Neural cell (in vitro differentiated cells): ENCODE data around the gene APPL1. TPM values are rescaled to one million over a fixed set of nuclear protein-coding genes. Genes with fewer than 3 reads are reported as not detected.

Experiments used
- H2AFZ ChIP-seq: fragments of 200-600, 300-800 bp; sonication (generic), shearing (Covaris generic); 2 replicates; pipeline ENCODE4 v1.6.0; 2014; ENCODE audit warnings: low read depth, mild to moderate bottlenecking, antibody characterized with exemption, low read length, moderate library complexity
- H3F3A ChIP-seq: fragments of 200-600 bp; shearing (Covaris generic); 2 replicates; pipeline ENCODE4 v1.6.1; 2016; ENCODE audit warnings: mild to moderate bottlenecking, moderate library complexity, mixed read lengths, antibody characterized with exemption, low read length; ENCODE audit not compliant: insufficient read depth, poor library complexity, severe bottlenecking
- H3K27ac ChIP-seq: fragments of 200-600, 300-800 bp; sonication (generic), shearing (Covaris generic); 2 replicates; pipeline ENCODE4 v1.5.1; 2014; ENCODE audit warnings: mild to moderate bottlenecking, low read length, moderate library complexity
- H3K27me3 ChIP-seq: fragments of 300-800, 200-600 bp; sonication (generic), shearing (Covaris generic); 2 replicates; pipeline ENCODE4 v1.6.0; 2014; ENCODE audit warnings: mild to moderate bottlenecking, low read depth, low read length, moderate library complexity; ENCODE audit not compliant: insufficient read depth
- H3K36me3 ChIP-seq: fragments of 300-800, 200-600 bp; sonication (generic), shearing (Covaris generic); 2 replicates; pipeline ENCODE4 v1.5.1; 2014; ENCODE audit warnings: mild to moderate bottlenecking, antibody characterized with exemption, low read length, moderate library complexity; ENCODE audit not compliant: insufficient read depth
- H3K4me2 ChIP-seq: fragments of 300-800, 200-600 bp; sonication (generic), shearing (Covaris generic); 2 replicates; pipeline ENCODE4 v1.6.0; 2014; ENCODE audit warnings: mild to moderate bottlenecking, low read length
- H3K4me3 ChIP-seq: fragments of 300-800, 200-600 bp; sonication (generic), shearing (Covaris generic); 2 replicates; pipeline ENCODE4 v1.5.1; 2014; ENCODE audit warnings: mild to moderate bottlenecking, low read length, moderate library complexity
- H3K79me2 ChIP-seq: fragments of 200-600 bp; shearing (Covaris generic); replicated peaks from 2 replicates; pipeline ENCODE4 v1.6.0; 2014; ENCODE audit warnings: mild to moderate bottlenecking, low read length, moderate library complexity; ENCODE audit not compliant: insufficient read depth
- H3K9ac ChIP-seq: fragments of 300-800, 200-600 bp; sonication (generic), shearing (Covaris generic); 2 replicates; pipeline ENCODE4 v1.6.1; 2016; ENCODE audit warnings: mild to moderate bottlenecking, low read length, mixed read lengths
- H3K9me2 ChIP-seq: fragments of 200-600 bp; shearing (Covaris generic); 2 replicates; pipeline ENCODE4 v1.6.1; 2016; ENCODE audit warnings: mild to moderate bottlenecking, low read length, mixed read lengths; ENCODE audit not compliant: insufficient read depth
- H3K9me3 ChIP-seq: fragments of 200-600, 300-800 bp; sonication (generic), shearing (Covaris generic); 2 replicates; pipeline ENCODE4 v1.6.1; 2016; ENCODE audit warnings: mild to moderate bottlenecking, mixed run types, low read length, moderate library complexity, mixed read lengths
- H4K20me1 ChIP-seq: fragments of 200-600 bp; shearing (Covaris generic); 2 replicates; pipeline ENCODE4 v1.6.1; 2016; ENCODE audit warnings: mild to moderate bottlenecking, mixed run types; ENCODE audit not compliant: insufficient read depth
- CTCF ChIP-seq: fragments of 450-650 bp; IDR thresholded peaks from 2 replicates; pipeline ENCODE4 v1.5.1; 2014; ENCODE audit warnings: antibody characterized with exemption, mild to moderate bottlenecking, moderate library complexity; ENCODE audit not compliant: poor library complexity, severe bottlenecking
- EP300 ChIP-seq: fragments of 450-650 bp; conservative IDR thresholded peaks from 2 replicates; pipeline ENCODE4 v1.6.1; 2014; ENCODE audit warnings: antibody characterized with exemption, mild to moderate bottlenecking, moderate library complexity; ENCODE audit not compliant: poor library complexity, severe bottlenecking
- EZH2 ChIP-seq: fragments of 200-600, 300-800 bp; shearing (Covaris generic), sonication (generic); IDR thresholded peaks from 2 replicates; pipeline ENCODE4 v1.6.1; 2014; ENCODE audit warnings: antibody characterized with exemption, low read length, borderline replicate concordance, mild to moderate bottlenecking; ENCODE audit not compliant: insufficient read depth, poor library complexity, severe bottlenecking
- MXI1 ChIP-seq: fragments of 450-650 bp; conservative IDR thresholded peaks from 2 replicates; pipeline ENCODE4 v1.6.1; 2014; ENCODE audit warnings: antibody characterized with exemption, mild to moderate bottlenecking; ENCODE audit not compliant: poor library complexity, severe bottlenecking
- POLR2AphosphoS5 ChIP-seq: IDR thresholded peaks from 2 replicates; pipeline ENCODE4 v1.6.1; 2012
- RAD21 ChIP-seq: fragments of 450-650 bp; conservative IDR thresholded peaks from 2 replicates; pipeline ENCODE4 v1.6.1; 2014; ENCODE audit warnings: antibody characterized with exemption, mild to moderate bottlenecking, moderate library complexity
- REST ChIP-seq: IDR thresholded peaks from 2 replicates; pipeline ENCODE4 v1.6.1; 2012; ENCODE audit warnings: borderline replicate concordance
- SMC3 ChIP-seq: fragments of 450-650 bp; conservative IDR thresholded peaks from 2 replicates; pipeline ENCODE4 v1.6.1; 2014; ENCODE audit warnings: antibody characterized with exemption, mild to moderate bottlenecking, moderate library complexity; ENCODE audit not compliant: poor library complexity
- TAF1 ChIP-seq: IDR thresholded peaks from 2 replicates; pipeline ENCODE4 v1.6.1; 2012; ENCODE audit warnings: low read depth
- polyA plus RNA-seq: library from polyadenylated mRNA; depleted of rRNA; stranded (reverse); fragments of >200 nt; gene quantifications from 2 replicates; pipeline ENCODE4 v1.2.3, GENCODE V29; 2014

The APPL1 gene
- polyA plus RNA-seq, 1 donor from 2014 or later = 25.9 TPM

- Histone ChIP-seq H3K79me2 (peaks cover 46% of the 10 kb centered on the region), H2AFZ (no peak overlapping the region), H3K36me3 (no peaks in the 10 kb centered on the region), H3F3A (no peaks in the 10 kb centered on the region), H3K9me2 (no peaks in the 10 kb centered on the region), H3K4me2 (no peak overlapping the region), H4K20me1 (peaks cover 4% of the 10 kb centered on the region), H3K27ac (no peak overlapping the region), H3K27me3 (no peaks in the 10 kb centered on the region), H3K9ac (no peak overlapping the region), H3K9me3 (no peaks in the 10 kb centered on the region), H3K4me3 (no peak overlapping the region)
- TF ChIP-seq MXI1 (no peak), TAF1 (no peak), RAD21 (no peak), EZH2 (no peak), SMC3 (no peak), EP300 (no peak), CTCF (no peak), POLR2AphosphoS5 (no peak), REST (no peak)
These were observed 6.3 kb downstream of the APPL1 start for GRCh38 chr3:57233799-57234198.

- no peaks in the 10 kb centered on the region for H3K9me3 ChIP-seq
- H3K9ac ChIP-seq = no peak overlapping the region
- H3F3A ChIP-seq = no peaks in the 10 kb centered on the region
- no peak overlapping the region for H3K27ac ChIP-seq
- TF ChIP-seq CTCF = no peak
- no peak for TF ChIP-seq POLR2AphosphoS5
- TF ChIP-seq REST = no peak
- H3K27me3 ChIP-seq = no peaks in the 10 kb centered on the region
- no peaks in the 10 kb centered on the region for H3K36me3 ChIP-seq
- H2AFZ ChIP-seq = no peak overlapping the region
- no peak overlapping the region for H3K4me3 ChIP-seq
- no peaks in the 10 kb centered on the region for H3K9me2 ChIP-seq
- H3K4me2 ChIP-seq = no peak overlapping the region
- no peaks in the 10 kb centered on the region for H4K20me1 ChIP-seq
- H3K79me2 ChIP-seq = peaks cover 37% of the 10 kb centered on the region
These were observed 7.4 kb downstream of the APPL1 start for GRCh38 chr3:57234613-57235575.
